Activated T-helper 1 cell treated with anti-CD3 and anti-CD28 coated beads, Interleukin-2, amount 50 U/mL, for 16 hours (primary cell): ENCODE data around the gene C12orf42.

Experiments used
- DNase-seq, 2 donors: peaks; one replicate each; pipeline ENCODE4 v3.0.0-alpha.2; 2020; ENCODE audit warnings: low read depth in 1 of 2, low spot score in 1 of 2

The C12orf42 gene

GRCh38 chr12:103272949-103273348 is 222.8 kb downstream of the C12orf42 start:
- DNase-seq = no peak

DNA sequence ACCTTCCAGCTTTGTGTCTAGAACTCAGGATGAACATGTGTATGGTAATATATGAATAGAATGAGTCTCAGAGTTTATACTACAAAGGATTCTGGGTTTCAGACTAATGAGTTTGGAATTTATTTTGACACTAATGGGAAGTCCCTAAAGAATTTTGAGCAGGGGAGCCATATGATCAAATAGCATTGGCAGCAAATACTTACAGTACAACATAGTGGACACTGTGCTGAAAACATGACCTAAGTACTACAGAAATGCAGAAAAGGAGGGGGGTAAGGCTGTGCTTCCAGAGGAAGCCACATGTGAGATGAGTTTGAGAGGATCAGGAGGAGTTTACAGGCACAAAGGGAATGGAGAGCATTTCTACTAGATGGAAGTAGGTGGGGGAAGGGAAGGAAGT is 225.8 kb downstream of the C12orf42 start:
- no peak for DNase-seq

- no peak for DNase-seq
These were observed 226.8 kb downstream of the C12orf42 start for GRCh38 chr12:103268831-103269514.

GRCh38 chr12:103257763-103258162 is 238.0 kb downstream of the C12orf42 start:
- no peak for DNase-seq
